GM18499 (cell line): Measurements from ENCODE around the gene L3MBTL1.

Experiments used
- ATAC-seq: cut with Tn5 transposase; IDR thresholded peaks from one replicate; pipeline ENCODE4 v1.9.1; 2021; ENCODE audit warnings: moderate number of reproducible peaks; ENCODE audit not compliant: insufficient read depth, unreplicated experiment

The L3MBTL1 gene

GRCh38 chr20:43549416-43550065, 42.0 kb downstream of the L3MBTL1 start:
- ATAC-seq: no peak

GRCh38 chr20:43550456-43550855, 43.0 kb downstream of the L3MBTL1 start:
- ATAC-seq: no peak

- no peak for ATAC-seq
Measured at GRCh38 chr20:43554369-43554768, 46.9 kb downstream of the L3MBTL1 start.

DNA sequence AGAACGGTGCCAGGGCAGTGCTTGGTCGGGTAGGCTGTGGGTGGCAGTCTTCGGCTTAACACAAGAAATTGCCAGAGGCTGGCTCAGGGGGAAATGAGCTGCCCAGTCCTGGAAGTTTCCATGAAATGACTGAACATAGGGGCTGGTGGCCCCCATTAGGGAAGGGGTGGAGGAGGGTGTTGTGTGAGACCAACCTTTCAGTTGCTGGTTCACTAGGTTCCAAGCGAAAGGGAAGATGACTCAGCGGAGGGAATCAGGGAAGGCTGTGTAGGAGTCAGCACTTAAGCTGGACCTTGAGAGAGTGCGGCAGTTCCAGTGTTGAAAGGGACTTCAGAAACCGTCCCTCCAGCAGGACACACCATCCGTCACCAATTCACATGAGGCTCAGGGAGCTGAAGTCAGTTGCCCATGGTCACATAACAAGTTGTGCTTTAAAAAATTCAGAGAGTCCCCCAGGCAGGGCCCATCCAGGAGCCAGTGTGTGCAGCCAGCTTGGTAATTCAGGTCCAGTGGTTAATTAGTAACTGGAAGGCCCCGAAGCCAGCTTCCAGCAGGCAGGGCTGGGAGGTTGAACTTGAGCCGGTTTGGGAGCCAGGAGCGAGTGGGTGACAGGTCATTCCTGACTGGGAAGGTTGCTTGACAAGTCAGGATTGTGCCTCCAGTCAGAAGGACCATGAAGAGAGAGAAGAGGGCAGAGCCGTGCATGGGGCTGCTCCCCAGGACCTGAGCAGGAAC, 51.1 kb downstream of the L3MBTL1 start, which contains the start of gene SGK2:
SGK2 (plus strand) TSS at position 616 of the 735 bp plus-strand sequence. CDS start 7,469 bp downstream, outside the sequence.
- ATAC-seq: no peak

DNA sequence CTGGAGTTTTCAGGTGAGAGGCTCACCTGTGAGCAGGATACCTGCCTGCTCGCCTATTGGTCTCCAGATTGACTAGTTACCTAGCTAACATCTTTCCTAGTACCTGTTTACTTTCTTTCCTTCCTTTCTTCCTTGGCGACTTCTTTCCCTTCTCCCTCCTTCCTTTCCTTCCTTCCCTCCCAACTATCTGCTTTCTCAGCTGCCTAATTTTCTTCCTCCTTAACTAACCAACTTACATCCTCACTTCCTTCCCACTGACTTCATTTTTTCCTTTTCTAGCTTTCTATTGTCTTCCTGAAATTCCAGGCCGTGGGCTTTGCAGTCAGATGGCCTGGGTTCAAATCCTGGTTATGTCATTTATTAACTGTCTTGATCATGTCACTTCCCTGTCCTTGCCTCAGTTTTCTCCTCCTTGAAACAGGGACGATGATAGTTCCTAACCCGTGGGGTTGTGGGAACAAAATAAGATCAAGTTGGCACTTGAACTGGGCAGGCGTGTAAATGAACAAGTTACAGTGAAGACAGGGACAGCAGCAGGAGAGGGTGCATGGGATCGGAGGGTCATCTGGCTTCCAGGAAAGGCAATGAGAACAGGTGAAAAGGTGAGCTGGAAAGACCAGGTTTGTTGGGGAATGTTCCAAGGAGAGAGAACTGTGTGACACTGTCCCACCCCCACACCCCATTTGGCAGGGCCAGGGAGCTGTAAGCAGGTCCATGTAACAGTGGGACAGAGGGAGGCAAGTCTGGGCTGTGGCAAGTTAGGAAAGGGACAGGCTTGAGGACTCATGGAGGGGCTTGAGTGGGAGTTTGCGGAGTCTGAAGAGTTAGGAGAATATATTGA, 51.9 kb downstream of the L3MBTL1 start:
- no peak for ATAC-seq

- ATAC-seq: no peak
Measured at GRCh38 chr20:43560974-43561373, 53.5 kb downstream of the L3MBTL1 start.

- ATAC-seq: no peak
Measured at GRCh38 chr20:43563429-43563828, 55.9 kb downstream of the L3MBTL1 start.

- ATAC-seq: no peak
Measured at GRCh38 chr20:43563991-43564390, 56.5 kb downstream of the L3MBTL1 start.

DNA sequence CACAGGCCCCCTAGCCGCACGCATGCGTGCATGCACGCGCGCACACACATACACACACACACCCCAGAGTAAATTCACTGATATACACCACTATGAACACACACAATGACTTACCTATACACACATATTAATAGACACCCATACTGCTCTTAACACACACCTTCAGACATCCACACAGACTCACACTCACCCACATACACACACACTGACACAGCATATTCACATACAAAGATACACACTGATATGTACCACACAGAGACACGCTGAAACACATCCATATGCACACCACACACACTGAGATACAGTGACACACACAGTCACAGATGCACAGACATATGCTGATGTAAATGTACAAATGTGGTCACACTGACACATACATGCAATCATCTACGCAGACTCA, 57.0 kb downstream of the L3MBTL1 start:
- ATAC-seq: no peak

DNA sequence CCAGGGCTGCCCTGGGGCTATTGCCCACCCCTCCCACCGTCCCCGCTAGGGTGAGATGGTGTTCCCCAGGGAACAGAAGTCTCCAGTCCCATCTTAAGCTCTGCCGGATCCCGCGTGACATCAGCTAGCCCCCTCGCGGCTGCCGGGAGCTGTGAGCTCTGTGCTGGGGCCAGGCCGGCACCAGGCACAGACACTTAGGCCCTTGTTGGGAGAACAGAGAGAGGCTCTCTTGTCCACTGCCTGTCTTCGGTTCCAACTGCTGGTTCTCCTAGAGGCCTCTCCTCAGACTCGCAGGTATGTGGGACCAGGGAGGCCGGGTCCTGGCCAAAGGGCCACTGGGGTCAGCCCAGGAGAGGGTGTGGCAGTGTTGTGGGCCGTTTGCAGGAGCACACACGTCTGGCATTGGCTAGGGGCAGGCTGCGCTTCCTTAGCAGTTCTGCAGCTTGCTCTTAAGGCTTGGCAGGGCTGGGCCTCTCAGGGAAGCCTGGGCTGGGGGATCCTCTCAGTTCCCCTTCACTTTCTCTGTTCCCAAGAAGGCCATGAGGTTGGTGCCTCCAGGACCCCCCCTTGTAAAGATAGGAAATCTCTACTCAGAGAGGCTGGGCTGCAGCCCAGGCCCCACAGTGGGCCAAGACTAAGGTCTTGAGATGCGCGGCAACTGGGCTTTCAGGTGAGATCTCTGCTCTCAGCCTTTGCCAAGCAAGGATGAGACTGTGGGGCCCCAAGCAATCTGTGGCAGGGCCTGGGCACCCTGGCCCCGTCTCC, 57.7 kb downstream of the L3MBTL1 start:
- ATAC-seq: no peak

- no peak for ATAC-seq
Measured at GRCh38 chr20:43565758-43566104, 58.2 kb downstream of the L3MBTL1 start.

DNA sequence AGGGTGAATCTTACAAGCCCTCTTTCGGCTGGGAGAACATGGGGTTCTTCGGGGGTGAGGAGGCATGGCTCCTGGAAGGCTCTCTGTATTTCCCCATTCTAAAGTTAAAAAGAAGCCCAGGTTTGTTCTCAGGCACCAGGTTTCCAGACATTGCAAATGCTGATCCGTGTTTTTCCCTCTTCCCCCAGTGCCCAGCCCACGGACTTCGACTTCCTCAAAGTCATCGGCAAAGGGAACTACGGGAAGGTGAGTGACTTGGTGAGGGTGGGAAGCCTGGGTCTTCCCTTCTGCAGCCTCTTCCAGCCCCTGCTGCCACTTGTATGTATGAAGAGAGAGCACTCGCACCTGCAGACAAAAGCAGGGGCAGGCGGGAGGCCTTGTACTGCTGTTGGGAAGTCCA, 60.0 kb downstream of the L3MBTL1 start:
- no peak for ATAC-seq

DNA sequence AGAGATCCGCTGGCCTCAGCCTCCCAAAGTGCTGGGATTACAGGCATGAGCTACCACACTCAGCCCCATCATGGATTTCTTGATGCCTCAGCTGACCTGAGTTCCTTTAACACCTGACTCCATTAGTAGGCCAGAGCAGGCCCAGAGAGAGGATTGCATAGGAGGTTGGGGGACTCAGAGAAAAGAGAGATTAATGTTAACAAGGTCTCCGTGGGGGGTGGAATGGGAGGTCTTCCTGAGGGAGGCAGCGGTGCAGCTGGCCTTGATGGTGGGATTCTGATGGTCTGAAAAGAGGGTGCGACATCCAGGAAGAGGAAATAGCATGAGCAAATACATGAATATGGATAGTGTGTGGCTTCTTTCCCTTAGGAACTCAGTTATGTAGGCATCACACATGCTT, 61.2 kb downstream of the L3MBTL1 start:
- no peak for ATAC-seq

DNA sequence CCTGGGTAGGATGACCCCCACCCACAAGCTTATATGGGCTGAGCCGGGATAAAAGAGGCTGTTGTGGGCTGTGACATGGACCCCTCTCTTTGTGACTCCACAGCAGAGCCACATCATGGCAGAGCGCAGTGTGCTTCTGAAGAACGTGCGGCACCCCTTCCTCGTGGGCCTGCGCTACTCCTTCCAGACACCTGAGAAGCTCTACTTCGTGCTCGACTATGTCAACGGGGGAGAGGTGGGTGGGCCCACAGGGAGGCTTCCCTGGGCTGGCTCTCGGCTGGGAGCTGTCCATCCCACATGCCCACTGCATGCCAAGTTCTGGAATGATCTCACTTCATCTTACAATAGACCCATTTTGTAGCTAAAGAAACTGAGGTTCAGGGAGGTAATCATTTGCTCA, 61.8 kb downstream of the L3MBTL1 start:
- no peak for ATAC-seq

GRCh38 chr20:43570496-43570895, 63.0 kb downstream of the L3MBTL1 start:
- ATAC-seq: no peak

DNA sequence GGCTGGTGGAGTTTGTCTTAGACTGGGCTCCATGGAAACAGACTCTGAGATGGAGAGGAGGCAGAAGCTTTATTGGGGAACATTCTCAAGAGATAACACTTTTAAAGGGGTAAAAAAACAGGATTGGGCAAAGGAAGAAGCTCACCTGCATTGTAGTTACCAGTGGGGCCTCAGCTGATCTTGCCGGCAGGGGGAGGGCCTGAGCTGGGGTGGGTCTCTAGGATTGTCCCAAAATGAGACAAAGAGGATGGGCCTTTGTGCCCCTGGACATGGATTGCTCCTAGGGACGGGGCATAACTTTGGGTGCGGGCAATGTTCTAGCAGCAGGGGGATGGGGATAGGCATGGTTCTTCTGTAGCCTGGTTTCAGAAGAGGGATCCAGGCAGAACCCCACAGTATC, 63.8 kb downstream of the L3MBTL1 start:
- ATAC-seq: no peak

DNA sequence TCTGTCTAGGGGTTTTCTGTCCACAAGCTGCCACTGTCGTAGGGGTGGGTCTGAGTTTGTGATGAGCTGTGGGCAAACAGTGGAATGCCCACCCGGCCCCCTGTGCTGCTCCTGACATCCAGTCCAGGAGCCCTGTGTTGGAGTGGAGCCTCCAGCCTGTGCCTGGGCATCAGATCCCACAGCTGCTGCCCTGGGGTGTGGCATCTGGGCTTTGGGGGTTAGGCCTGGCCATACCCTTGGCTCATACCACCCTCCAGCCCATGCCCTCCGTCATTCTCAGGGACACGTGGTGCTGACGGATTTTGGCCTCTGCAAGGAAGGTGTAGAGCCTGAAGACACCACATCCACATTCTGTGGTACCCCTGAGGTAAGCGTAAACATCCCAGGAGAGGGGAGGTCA, 64.3 kb downstream of the L3MBTL1 start:
- ATAC-seq: no peak

DNA sequence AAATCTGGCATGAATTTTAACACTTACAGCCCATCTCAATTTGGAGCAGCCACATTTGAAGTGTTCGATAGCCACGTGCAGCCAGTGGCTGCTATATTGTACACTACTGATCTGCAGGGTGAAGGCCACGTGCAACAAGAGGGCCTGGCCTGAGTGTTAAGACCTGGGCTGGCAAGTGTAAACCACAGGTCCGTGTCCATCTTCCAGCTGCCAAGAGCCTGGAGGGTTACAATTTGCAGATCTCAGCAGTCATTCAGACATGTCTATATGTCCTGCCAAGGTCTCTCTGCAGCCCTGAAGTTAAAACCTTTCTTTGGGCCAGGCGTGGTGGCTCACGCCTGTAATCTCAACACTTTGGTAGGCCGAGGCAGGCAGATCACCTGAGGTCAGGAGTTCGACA, 65.4 kb downstream of the L3MBTL1 start:
- no peak for ATAC-seq

DNA sequence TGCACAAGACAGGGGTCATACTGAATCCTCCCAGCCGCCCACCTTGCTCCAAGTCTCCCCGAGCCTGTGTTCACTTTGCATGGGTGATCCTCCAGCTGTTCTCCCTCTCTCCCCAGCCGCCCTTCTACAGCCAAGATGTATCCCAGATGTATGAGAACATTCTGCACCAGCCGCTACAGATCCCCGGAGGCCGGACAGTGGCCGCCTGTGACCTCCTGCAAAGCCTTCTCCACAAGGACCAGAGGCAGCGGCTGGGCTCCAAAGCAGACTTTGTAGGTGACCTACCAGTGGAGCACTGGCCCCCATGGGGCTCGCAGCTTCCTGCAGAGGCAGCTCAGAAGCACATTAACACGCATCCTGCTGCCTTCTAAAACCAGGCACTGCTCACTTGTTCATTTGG, 68.6 kb downstream of the L3MBTL1 start:
- ATAC-seq: no peak
